Peyer's patch (tissue), 4 donors: Measurements from ENCODE around the gene HOXB5. TPM values are rescaled to one million over a fixed set of nuclear protein-coding genes. Genes with fewer than 3 reads are reported as not detected.

ENCODE experiments used
- DNase-seq, 3 donors: peaks; one replicate each; pipeline ENCODE4 v3.0.0-alpha.2; 2017 to 2019
- H3K27ac ChIP-seq, 4 donors: fragments of 200-600 bp; sonication (generic); one replicate each; pipeline ENCODE4 v1.5.1; 2016 to 2019
- H3K27me3 ChIP-seq, 2 donors: fragments of 200-600 bp; sonication (generic); one replicate each; pipeline ENCODE4 v1.5.1; 2019
- H3K36me3 ChIP-seq, 3 donors: fragments of 200-600 bp; sonication (generic); one replicate each; pipeline ENCODE4 v1.5.1; 2016 to 2019
- H3K4me1 ChIP-seq, 4 donors: fragments of 200-600 bp; sonication (generic); one replicate each; pipeline ENCODE4 v1.5.1; 2016 to 2019
- H3K4me3 ChIP-seq, 4 donors: fragments of 200-600 bp; sonication (generic); 1 replicate in 3 of 4; 2 replicates in 1 of 4; pipeline ENCODE4 v1.5.1; 2016 to 2019; ENCODE audit warnings: mild to moderate bottlenecking in 1 of 4
- H3K9me3 ChIP-seq, 4 donors: fragments of 200-600 bp; sonication (generic); one replicate each; pipeline ENCODE4 v1.5.1; 2016 to 2019; ENCODE audit warnings: mild to moderate bottlenecking in 1 of 4
- CTCF ChIP-seq, 6 experiments: fragments of 450-650 bp in 4 of 6; fragments of 200-600 bp in 2 of 6; sonication (generic) in 1 of 6; IDR thresholded peaks; one replicate each; pipeline ENCODE4 v1.5.1; 2017 to 2019; ENCODE audit warnings: antibody characterized with exemption in 6 of 6, mild to moderate bottlenecking in 3 of 6, moderate library complexity in 1 of 6
- POLR2A ChIP-seq, 2 donors: fragments of 450-650 bp; IDR thresholded peaks; one replicate each; pipeline ENCODE4 v1.5.1; 2017; ENCODE audit warnings: antibody characterized with exemption in 2 of 2, mild to moderate bottlenecking in 2 of 2, moderate library complexity in 2 of 2
- total RNA-seq, 4 donors: library from RNA; depleted of rRNA; stranded (reverse); fragments of >200 nt; gene quantifications; one replicate each; pipeline ENCODE4 v1.1.0, GENCODE V29; 2016

The HOXB5 gene
- total RNA-seq, 4 donors from 2014 or later, result 7.7 to 22.5 (median 15.0) TPM

GRCh38 chr17:48549281-48549630 is 44.3 kb downstream of the HOXB5 start:
- H3K36me3 ChIP-seq, result peaks cover 0 to 23% (median 3%) of the 10 kb centered on the region in 3 donors
- no peak for TF ChIP-seq POLR2A (IDR thresholded peaks at IDR 0.05)
- no peak for TF ChIP-seq CTCF (IDR thresholded peaks at IDR 0.05)
- peaks cover 0 to 46% (median 0%) of the 10 kb centered on the region in 4 donors for H3K4me1 ChIP-seq
- no peak overlapping the region for H3K4me3 ChIP-seq
- H3K9me3 ChIP-seq, result no peaks in the 10 kb centered on the region
- DNase-seq, result no peak
- peak overlapping the region in 2 of 4 donors; percentile 33 to 96 for H3K27ac ChIP-seq
- H3K27me3 ChIP-seq, result no peaks in the 10 kb centered on the region

GRCh38 chr17:48548523-48549280 is 44.9 kb downstream of the HOXB5 start:
- no peak for DNase-seq
- Histone ChIP-seq H3K36me3 (peaks cover 0 to 23% (median 3%) of the 10 kb centered on the region in 3 donors), H3K9me3 (no peaks in the 10 kb centered on the region), H3K4me3 (no peak overlapping the region), H3K4me1 (peaks cover 0 to 46% (median 0%) of the 10 kb centered on the region in 4 donors), H3K27me3 (no peaks in the 10 kb centered on the region), H3K27ac (peak overlapping the region; percentile 40 to 96 (median 62))
- no peak for TF ChIP-seq CTCF (IDR thresholded peaks at IDR 0.05)
- no peak for TF ChIP-seq POLR2A (IDR thresholded peaks at IDR 0.05)

- Histone ChIP-seq H3K9me3 (no peaks in the 10 kb centered on the region), H3K27me3 (no peaks in the 10 kb centered on the region), H3K4me1 (peaks cover 0 to 42% (median 2%) of the 10 kb centered on the region in 4 donors), H3K27ac (peak overlapping the region; percentile 58 to 96 (median 78)), H3K36me3 (peaks cover 0 to 23% (median 3%) of the 10 kb centered on the region in 3 donors), H3K4me3 (peak overlapping the region in 1 of 4 donors; percentile 21)
- no peak for TF ChIP-seq POLR2A (IDR thresholded peaks at IDR 0.05)
- no peak for TF ChIP-seq CTCF (IDR thresholded peaks at IDR 0.05)
- DNase-seq, result peak in 2 of 3 donors; percentile 51 to 71
These were observed 45.6 kb downstream of the HOXB5 start for GRCh38 chr17:48547808-48548522.

- TF ChIP-seq CTCF (IDR thresholded peaks at IDR 0.05) (no peak), POLR2A (IDR thresholded peaks at IDR 0.05) (no peak)
- H3K27ac ChIP-seq, result peak overlapping the region; percentile 58 to 96 (median 78)
- peaks cover 0 to 23% (median 3%) of the 10 kb centered on the region in 3 donors for H3K36me3 ChIP-seq
- H3K9me3 ChIP-seq, result no peaks in the 10 kb centered on the region
- H3K27me3 ChIP-seq, result no peaks in the 10 kb centered on the region
- no peak for DNase-seq
- H3K4me3 ChIP-seq, result peak overlapping the region in 1 of 4 donors; percentile 21
- H3K4me1 ChIP-seq, result peaks cover 0 to 36% (median 2%) of the 10 kb centered on the region in 4 donors
These were observed 46.4 kb downstream of the HOXB5 start for GRCh38 chr17:48546924-48547807.
